Measurements from ENCODE around the gene CD46.
"Not testable (repeated sequence)": the region's sequence is repeated elsewhere in the genome, so short reads cannot be mapped to it uniquely, and the experiment has no call there.

Gene CD46

DNA sequence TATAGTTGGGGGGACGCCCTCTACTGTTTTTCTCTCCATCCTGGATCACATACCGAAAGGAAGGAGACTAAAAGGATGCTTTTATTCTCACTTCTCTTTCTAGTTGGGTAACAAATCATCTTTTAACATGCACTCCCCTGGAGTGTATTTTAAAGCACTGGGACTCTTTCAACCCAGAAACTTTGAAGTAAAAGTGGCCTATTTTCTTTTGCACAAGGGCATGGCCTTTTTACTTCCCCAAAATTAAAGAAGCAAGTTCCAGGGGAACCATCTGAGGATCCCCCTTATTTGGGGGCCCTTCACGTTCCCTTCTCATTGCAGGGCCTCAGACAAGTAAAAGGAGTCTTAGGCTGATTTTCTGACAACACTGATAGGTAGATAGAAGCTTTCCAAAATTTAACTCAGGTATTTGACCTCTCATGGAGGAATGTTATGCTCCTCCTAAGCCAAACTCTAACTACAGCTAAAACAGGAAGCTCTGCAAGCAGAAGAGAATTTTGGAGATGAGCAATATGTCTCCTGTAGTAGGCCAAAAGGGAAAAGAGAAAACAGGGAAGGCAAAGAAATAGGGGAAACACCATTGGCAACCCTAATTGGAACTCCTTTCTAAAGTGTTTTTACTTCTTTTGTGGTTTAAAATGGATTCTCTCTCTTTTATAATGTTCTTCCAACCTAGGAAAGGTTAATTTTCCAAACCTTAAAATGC is 8.9 kb upstream of the CD46 start:
- no peaks in the 10 kb centered on the region for H3K36me3 ChIP-seq (ENCODE audit: insufficient read depth, low read depth, low read length)
- no peak overlapping the region for H3K27ac ChIP-seq (ENCODE audit: low read length)
- H3K4me1 ChIP-seq (ENCODE audit: insufficient read depth, low read length), result no peaks in the 10 kb centered on the region; the same call in 1 of the 2 replicates

DNA sequence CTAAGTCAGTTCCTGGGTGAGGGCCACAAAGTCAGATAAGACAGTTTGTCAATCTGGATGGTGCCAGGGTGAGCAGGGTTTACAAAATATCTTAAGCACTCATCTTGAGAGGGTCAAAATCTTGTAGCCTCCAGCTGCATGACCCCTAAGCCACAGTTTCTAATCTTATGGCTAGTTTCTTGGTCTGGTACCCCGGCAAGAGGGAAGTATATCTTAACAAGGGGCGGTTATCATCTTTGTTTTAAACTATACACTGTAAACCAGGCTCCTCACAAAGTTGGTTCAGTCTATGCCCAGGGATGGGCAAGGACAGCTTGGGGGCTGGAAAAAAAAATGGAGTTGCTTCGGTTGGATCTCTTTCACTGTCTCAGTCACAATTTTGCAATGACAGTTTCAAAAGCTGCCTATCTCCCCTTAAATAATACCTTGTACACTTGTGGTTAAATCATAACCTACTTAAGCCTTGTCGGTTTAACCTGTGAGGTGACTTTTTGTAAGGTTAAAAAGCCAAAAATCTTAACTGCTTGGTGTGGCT is 7.8 kb upstream of the CD46 start:
- H3K36me3 ChIP-seq (ENCODE audit: insufficient read depth, low read depth, low read length), result no peaks in the 10 kb centered on the region
- no peaks in the 10 kb centered on the region for H3K9me3 ChIP-seq (ENCODE audit: insufficient read depth, low read depth, low read length)
- H3K9ac ChIP-seq (ENCODE audit: low read depth, low read length), result no peak overlapping the region
- no peaks in the 10 kb centered on the region for H3K27me3 ChIP-seq (ENCODE audit: insufficient read depth, low read length)
- no peak overlapping the region for H3K27ac ChIP-seq (ENCODE audit: low read length)
- no peak overlapping the region for H3K4me3 ChIP-seq (ENCODE audit: low read length)
- H3K4me1 ChIP-seq (ENCODE audit: insufficient read depth, low read length), result peaks cover 8% of the 10 kb centered on the region; the same call in 1 of the 2 replicates

More for the DNA sequence above, 8.9 kb upstream of the CD46 start:
- no peaks in the 10 kb centered on the region for H3K9me3 ChIP-seq (ENCODE audit: insufficient read depth, low read depth, low read length)
- H3K27me3 ChIP-seq (ENCODE audit: insufficient read depth, low read length), result no peaks in the 10 kb centered on the region
- H3K9ac ChIP-seq (ENCODE audit: low read depth, low read length), result no peak overlapping the region
- no peak overlapping the region for H3K4me3 ChIP-seq (ENCODE audit: low read length)

DNA sequence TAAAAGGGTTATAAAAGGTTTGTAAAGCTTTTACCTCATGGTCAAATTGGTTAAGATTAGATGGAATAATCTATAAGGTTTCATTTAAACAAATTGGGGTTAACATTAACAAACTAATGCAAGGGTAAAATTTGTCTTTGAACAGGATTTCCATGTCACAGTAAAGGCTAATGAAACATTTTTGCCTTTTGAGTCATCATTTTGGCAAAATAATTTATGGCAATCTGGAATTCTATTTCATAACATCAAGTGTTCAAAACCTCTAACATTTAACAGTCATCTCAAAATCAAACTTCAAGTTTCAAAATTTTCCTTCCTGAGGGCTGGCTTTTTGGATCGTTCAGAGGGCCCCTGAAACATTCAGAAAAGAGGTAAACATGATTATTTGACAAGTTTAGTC is 6.6 kb upstream of the CD46 start:
- H3K27me3 ChIP-seq (ENCODE audit: insufficient read depth, low read length), result no peaks in the 10 kb centered on the region
- no peaks in the 10 kb centered on the region for H3K36me3 ChIP-seq (ENCODE audit: insufficient read depth, low read depth, low read length)
- peaks cover 12% of the 10 kb centered on the region; the same call in 1 of the 2 replicates for H3K4me1 ChIP-seq (ENCODE audit: insufficient read depth, low read length)
- H3K27ac ChIP-seq (ENCODE audit: low read length), result no peak overlapping the region
- no peaks in the 10 kb centered on the region for H3K9me3 ChIP-seq (ENCODE audit: insufficient read depth, low read depth, low read length)
- no peak overlapping the region for H3K4me3 ChIP-seq (ENCODE audit: low read length)
- H3K9ac ChIP-seq (ENCODE audit: low read depth, low read length), result no peak overlapping the region

DNA sequence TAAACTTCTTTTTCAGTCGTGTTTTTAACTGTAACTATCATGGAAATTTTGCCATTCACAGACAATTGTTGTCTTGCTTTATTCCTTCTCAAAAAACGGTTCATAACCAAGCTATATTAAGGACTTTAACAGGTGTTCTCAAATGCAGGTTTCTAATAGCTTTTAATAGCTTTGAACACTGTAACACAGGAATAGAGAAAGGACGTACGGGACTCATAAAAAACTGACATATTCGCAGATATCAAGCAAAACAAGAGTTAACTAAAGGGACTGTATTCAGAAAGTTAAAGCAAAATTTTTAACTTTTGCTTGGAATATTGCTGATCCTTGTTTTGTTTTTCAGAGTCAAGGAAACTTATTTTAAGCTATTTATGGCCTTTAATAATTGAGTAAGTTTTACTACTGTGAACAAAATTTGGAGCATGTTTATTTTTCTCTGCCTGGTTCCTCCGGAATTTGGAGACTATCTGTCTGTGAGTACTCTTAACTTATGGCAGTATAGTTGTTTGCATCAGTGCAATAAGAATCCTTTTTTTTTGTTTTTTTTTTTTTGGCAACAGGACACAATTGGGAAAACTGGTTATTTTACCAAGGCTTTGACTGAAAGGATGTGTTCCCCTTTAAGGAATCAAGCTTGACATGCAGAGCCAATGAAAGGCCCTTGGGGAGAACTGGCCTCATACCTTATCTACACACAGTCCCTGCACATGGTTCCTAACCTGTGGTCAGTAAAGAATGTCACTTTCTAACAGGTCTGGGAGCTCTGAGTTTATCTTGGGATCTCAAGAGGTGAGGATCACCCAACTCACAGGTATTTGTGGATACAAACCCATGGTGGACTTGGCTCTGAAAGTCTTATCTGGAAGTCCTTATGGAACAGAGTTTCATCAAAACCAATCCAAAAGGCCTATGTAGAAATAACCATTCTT is 5.8 kb upstream of the CD46 start:
- peaks cover 12% of the 10 kb centered on the region; the same call in 1 of the 2 replicates for H3K4me1 ChIP-seq (ENCODE audit: insufficient read depth, low read length)

DNA sequence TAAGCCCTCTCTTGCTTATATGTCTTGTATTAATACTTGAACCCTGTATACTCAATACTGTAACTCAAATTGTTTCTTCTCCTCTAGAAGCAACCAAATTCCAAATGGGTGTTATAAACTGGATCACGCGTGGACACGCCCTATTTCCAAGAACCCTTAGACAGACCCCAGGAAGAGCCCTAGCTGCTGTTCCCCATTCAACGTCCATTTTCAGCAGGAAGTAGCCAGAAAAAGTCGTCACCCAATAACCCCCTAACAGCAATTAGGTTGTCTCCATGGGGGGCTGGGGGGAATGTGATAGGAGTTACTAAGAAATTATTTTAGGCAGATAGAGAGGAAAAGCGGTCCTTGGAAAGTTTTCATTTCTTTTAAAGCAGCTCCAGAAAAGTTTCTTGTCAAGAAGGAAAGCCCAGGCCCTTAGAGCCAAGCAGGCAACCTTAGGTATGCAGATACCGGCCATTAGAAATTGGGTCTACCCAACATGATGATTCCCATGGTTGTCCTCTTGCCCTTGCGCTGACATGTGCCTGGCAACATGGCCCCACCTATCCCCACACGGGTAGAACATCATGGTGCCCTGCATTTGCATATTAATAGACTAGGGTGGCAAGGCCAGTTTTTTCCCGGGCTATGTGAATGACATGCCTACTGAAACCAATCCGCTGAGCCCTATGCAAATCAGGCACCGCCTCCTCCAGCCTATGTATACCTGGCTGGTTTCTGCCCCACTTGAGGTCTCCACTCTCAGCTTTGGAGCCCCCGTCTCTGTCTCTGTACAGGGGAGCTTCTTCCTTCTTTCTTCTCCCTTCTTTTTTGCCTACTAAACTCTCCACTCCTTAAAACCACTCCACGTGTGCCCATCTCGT is 4.0 kb upstream of the CD46 start:
- Histone ChIP-seq H3K9ac (ENCODE audit: low read depth, low read length) (no peak overlapping the region), H3K27ac (ENCODE audit: low read length) (no peak overlapping the region), H3K36me3 (ENCODE audit: insufficient read depth, low read depth, low read length) (no peaks in the 10 kb centered on the region), H3K27me3 (ENCODE audit: insufficient read depth, low read length) (no peaks in the 10 kb centered on the region), H3K9me3 (ENCODE audit: insufficient read depth, low read depth, low read length) (no peaks in the 10 kb centered on the region), H3K4me3 (ENCODE audit: low read length) (no peak overlapping the region), H3K4me1 (ENCODE audit: insufficient read depth, low read length) (peaks cover 12% of the 10 kb centered on the region; the same call in 1 of the 2 replicates)

More for the DNA sequence above, 5.8 kb upstream of the CD46 start:
- Histone ChIP-seq H3K36me3 (ENCODE audit: insufficient read depth, low read depth, low read length) (no peaks in the 10 kb centered on the region), H3K27ac (ENCODE audit: low read length) (no peak overlapping the region), H3K9ac (ENCODE audit: low read depth, low read length) (no peak overlapping the region), H3K27me3 (ENCODE audit: insufficient read depth, low read length) (no peaks in the 10 kb centered on the region), H3K9me3 (ENCODE audit: insufficient read depth, low read depth, low read length) (no peaks in the 10 kb centered on the region), H3K4me3 (ENCODE audit: low read length) (no peak overlapping the region)

DNA sequence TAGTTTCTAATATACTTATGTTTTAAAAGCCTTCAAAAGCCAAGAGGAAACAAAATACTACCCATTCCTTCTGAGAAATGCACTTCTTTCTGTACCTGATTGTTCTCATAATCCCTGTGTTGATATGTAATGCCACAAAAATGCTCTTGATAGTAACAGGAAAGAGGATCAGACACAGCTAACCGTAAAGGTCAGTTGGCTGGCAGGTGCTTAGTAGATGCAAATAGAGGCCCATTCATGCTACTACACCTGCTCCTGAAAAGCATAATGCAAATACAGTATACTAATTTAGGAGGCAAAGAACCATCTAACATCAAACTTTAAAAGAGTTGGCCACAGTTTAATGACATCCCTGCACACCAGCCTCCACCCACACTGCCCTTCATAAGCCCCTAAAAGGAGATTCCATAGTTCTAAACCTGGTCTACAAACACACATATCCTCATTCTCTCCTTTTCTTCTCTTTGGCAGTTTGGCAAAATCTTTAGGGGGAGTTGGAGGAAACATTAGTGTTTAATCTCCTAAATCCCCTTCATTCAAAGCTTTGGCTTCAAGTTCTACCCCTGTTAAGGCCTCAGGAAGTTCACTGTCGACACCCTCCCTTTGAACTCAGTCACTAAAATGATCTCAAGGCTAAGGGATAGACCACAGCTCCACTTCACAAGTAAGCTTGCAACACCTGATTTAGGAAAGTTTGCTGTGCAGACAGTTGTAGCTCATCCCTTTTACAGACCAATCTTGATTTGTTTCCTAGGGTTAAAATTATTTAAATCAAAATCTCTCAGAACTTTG is 2.9 kb upstream of the CD46 start:
- H3K36me3 ChIP-seq (ENCODE audit: insufficient read depth, low read depth, low read length), result no peaks in the 10 kb centered on the region
- H3K27me3 ChIP-seq (ENCODE audit: insufficient read depth, low read length), result no peaks in the 10 kb centered on the region
- H3K9me3 ChIP-seq (ENCODE audit: insufficient read depth, low read depth, low read length), result no peaks in the 10 kb centered on the region
- H3K4me3 ChIP-seq (ENCODE audit: low read length), result no peak overlapping the region
- peaks cover 16% of the 10 kb centered on the region; the same call in 1 of the 2 replicates for H3K4me1 ChIP-seq (ENCODE audit: insufficient read depth, low read length)
- no peak overlapping the region for H3K9ac ChIP-seq (ENCODE audit: low read depth, low read length)
- no peak overlapping the region for H3K27ac ChIP-seq (ENCODE audit: low read length)

DNA sequence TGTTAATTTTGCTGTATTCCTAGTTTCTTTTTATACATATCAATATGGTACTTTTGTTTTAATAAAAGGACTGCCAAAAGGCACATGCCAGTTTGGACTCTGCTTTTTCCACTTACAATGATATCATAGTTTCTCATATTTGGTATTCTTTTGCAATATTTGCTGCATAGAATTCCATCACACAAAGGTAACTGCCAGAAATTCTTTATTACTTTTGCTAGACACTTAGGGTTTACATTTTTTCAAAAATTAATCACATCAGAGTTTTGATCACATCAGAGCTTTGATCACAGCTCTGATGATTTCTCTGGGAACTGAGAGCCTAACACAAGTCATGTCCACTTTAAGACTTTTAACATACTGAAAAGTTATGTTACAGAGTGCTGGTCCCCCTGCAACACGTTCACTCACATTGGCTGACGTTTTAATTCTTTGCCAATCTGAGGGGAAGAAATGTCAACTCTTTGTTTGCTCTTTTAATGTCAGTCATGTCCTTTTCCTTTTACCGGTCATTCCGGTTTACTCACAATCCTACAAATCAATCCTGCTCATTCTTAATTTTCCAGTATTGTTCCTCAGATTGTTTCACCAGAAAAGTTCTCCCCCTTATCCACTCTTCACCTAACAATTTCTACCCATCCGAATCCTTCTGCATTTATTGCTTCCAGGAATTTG is 1.1 kb upstream of the CD46 start:
- Histone ChIP-seq H3K27me3 (ENCODE audit: insufficient read depth, low read length) (no peaks in the 10 kb centered on the region), H3K9ac (ENCODE audit: low read depth, low read length) (peak overlapping the region; percentile 83; the same call in 1 of the 2 replicates), H3K27ac (ENCODE audit: low read length) (no peak overlapping the region), H3K4me3 (ENCODE audit: low read length) (peak overlapping the region; percentile 97), H3K9me3 (ENCODE audit: insufficient read depth, low read depth, low read length) (no peaks in the 10 kb centered on the region), H3K4me1 (ENCODE audit: insufficient read depth, low read length) (peaks cover 28% of the 10 kb centered on the region), H3K36me3 (ENCODE audit: insufficient read depth, low read depth, low read length) (no peaks in the 10 kb centered on the region)

DNA sequence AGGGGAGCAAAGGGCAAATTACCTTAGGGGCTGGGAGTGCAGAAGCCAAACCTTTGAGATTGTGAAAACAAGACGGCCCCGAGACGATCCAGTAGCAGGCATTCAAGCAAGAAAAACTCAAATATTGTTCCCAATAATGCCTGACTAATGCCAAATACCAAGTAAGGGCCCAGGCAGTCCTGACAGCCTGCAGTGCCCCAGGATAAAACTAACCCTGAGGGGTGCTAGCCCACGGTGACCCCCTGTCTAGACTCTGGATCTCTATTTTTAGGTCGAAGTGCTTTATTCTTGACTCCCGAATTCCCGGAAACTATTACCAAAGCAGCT is 428 bp upstream of the CD46 start:
- peak overlapping the region; percentile 97 for H3K4me3 ChIP-seq (ENCODE audit: low read length)
- not testable (repeated sequence) for H3K27me3 ChIP-seq (ENCODE audit: insufficient read depth, low read length); H3K27ac ChIP-seq (ENCODE audit: low read length); H3K9me3 ChIP-seq (ENCODE audit: insufficient read depth, low read depth, low read length); H3K36me3 ChIP-seq (ENCODE audit: insufficient read depth, low read depth, low read length)
- peaks cover 28% of the 10 kb centered on the region for H3K4me1 ChIP-seq (ENCODE audit: insufficient read depth, low read length)
- peak overlapping the region; percentile 83; the same call in 1 of the 2 replicates for H3K9ac ChIP-seq (ENCODE audit: low read depth, low read length)

DNA sequence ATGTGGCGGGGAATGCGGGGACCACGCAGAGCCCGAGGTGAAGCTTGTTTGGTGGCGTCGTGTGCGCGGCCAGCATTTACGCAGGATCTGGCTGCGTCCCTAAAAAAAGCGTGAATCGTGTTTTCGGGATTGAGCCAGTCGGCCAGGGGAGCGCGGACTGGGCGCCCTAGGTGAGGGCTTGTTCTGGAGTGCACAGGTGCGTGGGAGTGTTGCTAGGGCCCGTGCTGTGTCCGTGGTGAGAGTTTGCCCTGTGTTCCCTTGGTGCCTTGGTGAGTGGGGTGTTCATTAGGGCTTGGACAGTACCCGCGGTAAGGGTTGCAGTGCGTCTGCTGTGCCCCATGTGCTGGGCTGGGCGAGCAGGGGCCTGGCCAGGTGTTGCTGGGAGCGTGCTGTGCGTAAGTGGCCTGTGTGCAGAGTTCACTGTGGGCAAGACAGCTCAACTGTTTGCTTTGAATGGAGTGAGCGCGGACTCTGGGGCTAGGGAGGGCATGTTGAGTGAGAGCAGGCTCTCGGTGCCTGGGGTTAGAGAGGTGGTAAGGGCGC is 673 bp downstream of the CD46 start:
- Histone ChIP-seq H3K27me3 (ENCODE audit: insufficient read depth, low read length) (no peaks in the 10 kb centered on the region), H3K27ac (ENCODE audit: low read length) (peak overlapping the region; percentile 76), H3K4me1 (ENCODE audit: insufficient read depth, low read length) (peaks cover 28% of the 10 kb centered on the region), H3K9ac (ENCODE audit: low read depth, low read length) (peak overlapping the region; percentile 83), H3K4me3 (ENCODE audit: low read length) (peak overlapping the region; percentile 97), H3K36me3 (ENCODE audit: insufficient read depth, low read depth, low read length) (peaks cover 9% of the 10 kb centered on the region), H3K9me3 (ENCODE audit: insufficient read depth, low read depth, low read length) (no peaks in the 10 kb centered on the region)

DNA sequence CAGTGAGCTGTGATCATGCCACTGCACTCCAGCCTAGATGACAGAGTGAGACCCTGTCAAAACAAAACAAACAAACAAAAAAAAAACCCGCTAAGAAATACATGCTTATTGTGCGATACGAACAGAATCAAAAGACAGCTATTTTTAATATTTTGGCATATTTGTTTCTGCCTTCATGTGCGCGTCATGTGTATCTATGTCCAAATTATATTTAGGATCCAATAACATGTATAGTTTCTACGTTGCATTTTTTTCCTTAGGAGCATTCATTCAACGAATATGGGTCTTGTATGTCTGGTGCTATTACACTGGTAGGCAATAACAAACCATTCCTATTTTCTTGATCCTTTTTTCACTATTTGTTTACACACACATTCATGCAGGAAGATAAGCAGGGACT is 1.8 kb downstream of the CD46 start:
- H3K4me3 ChIP-seq (ENCODE audit: low read length), result peak overlapping the region; percentile 97
- H3K4me1 ChIP-seq (ENCODE audit: insufficient read depth, low read length), result peaks cover 25% of the 10 kb centered on the region
- no peaks in the 10 kb centered on the region for H3K27me3 ChIP-seq (ENCODE audit: insufficient read depth, low read length)
- H3K27ac ChIP-seq (ENCODE audit: low read length), result no peak overlapping the region
- peak overlapping the region; percentile 83; the same call in 1 of the 2 replicates for H3K9ac ChIP-seq (ENCODE audit: low read depth, low read length)
- H3K9me3 ChIP-seq (ENCODE audit: insufficient read depth, low read depth, low read length), result no peaks in the 10 kb centered on the region
- H3K36me3 ChIP-seq (ENCODE audit: insufficient read depth, low read depth, low read length), result peaks cover 20% of the 10 kb centered on the region
